COLO829 (cell line): Measurements from ENCODE around the gene ARHGAP31.
"Not testable (repeated sequence)": the region's sequence is repeated elsewhere in the genome, so short reads cannot be mapped to it uniquely, and the experiment has no call there.

ENCODE experiments used
- DNase-seq: peaks from one replicate; pipeline ENCODE4 v3.0.0; 2012; ENCODE audit warnings: low spot score

The ARHGAP31 gene, protein sequence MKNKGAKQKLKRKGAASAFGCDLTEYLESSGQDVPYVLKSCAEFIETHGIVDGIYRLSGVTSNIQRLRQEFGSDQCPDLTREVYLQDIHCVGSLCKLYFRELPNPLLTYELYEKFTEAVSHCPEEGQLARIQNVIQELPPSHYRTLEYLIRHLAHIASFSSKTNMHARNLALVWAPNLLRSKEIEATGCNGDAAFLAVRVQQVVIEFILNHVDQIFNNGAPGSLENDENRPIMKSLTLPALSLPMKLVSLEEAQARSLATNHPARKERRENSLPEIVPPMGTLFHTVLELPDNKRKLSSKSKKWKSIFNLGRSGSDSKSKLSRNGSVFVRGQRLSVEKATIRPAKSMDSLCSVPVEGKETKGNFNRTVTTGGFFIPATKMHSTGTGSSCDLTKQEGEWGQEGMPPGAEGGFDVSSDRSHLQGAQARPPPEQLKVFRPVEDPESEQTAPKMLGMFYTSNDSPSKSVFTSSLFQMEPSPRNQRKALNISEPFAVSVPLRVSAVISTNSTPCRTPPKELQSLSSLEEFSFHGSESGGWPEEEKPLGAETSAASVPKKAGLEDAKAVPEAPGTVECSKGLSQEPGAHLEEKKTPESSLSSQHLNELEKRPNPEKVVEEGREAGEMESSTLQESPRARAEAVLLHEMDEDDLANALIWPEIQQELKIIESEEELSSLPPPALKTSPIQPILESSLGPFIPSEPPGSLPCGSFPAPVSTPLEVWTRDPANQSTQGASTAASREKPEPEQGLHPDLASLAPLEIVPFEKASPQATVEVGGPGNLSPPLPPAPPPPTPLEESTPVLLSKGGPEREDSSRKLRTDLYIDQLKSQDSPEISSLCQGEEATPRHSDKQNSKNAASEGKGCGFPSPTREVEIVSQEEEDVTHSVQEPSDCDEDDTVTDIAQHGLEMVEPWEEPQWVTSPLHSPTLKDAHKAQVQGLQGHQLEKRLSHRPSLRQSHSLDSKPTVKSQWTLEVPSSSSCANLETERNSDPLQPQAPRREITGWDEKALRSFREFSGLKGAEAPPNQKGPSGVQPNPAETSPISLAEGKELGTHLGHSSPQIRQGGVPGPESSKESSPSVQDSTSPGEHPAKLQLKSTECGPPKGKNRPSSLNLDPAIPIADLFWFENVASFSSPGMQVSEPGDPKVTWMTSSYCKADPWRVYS (N-terminal part only)

DNA sequence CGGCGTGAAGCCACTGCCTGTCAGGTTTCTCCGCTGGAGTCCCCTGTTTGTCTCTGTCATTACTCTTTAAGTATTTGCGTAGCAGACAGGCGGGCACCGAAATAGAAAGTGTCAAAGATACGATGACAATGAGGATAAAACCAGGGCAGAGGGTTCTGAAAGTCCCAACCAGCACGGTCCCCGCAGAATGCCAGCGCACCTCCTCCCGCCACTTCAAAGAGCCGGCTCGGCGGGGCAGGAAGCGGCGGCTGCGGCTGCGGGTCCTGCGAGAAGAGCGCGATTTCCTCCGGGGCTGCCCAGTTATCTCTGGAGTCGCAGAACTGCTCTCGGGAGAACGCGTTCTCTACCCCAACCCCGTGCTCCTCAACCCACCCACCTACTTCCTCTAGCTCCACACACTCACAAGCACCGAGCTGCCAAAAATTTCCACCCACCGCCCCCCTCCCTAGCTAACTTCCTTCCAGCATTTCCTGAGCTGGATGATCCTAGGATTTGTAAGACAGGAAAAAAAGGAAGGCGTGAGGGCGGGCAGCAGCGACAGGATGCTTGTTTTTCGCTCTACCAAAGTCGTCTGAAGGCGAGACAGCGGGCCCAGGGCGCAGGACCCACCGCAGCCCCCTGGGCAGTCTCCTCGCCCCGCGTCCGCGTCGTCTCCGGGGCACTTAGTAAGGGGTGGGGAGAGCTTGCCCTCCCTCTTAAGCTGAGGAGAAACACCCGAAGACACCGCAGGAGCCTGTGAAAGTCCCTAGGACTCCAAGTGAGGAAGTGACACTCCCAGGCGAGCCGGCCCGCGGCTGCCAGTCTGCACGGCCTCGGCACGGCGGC, at the start of gene ARHGAP31:
ARHGAP31 (plus strand) TSS at position 513 of the 825 bp plus-strand sequence. CDS start 522 bp downstream, outside the sequence.
- peak; percentile 71 for DNase-seq

DNA sequence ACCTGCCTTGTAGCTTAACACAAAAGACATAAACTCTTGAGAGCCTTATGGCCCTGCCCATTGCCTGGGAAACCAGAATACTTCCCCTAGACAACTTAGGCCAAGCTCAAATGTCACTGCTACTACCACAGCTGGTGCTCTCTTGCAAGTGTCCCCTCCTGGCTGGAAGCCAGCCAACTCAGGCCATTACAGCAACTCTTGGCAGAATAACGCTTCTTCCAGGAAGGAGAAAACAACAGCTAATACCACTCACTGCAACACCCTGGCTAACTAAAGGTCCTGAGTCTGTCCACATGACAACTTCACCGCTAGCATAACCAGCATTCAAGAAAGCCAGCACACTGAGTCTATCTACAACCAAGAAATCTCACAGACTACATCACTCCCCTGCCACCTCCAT, 48.4 kb upstream of the ARHGAP31 start:
- no peak for DNase-seq

DNA sequence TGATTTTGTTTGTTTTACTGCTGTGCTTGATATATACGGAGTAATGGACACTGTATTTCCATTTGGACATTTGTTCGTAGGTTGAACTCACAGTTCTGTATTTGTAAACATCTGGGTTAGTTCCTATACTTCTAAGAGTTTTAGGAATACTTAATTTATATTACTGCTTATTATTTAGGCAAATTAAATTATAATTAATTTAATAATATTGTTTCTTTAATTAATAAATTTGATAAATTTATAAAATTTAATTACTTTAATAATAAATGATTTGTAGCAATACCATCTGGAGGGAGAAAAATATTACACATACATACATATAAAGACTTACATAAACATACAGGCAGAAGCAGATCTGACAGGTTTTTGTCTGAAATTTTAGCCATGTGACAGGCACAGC, 39.0 kb upstream of the ARHGAP31 start:
- no peak for DNase-seq

DNA sequence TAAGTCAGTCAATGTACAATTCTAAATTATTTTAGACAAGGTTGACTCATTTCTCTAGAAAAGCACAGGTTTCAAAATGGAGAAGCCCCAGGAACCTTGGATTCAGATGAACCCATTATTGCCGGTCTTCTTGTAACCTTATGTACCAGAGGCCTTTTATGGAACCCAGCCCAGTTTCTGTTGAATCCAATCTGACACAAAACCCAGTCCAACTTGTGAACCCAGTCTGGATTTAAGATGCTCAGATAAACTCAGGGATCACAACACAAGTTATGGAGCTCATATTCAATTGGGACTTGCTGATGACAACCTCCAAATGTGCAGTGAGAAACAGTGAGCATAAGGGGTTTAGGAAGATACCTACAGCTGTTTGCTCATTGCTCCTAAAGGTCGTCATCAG, 37.1 kb upstream of the ARHGAP31 start:
- DNase-seq = no peak

GRCh38 chr3:119257654-119258410, 36.4 kb upstream of the ARHGAP31 start:
- DNase-seq = no peak

DNA sequence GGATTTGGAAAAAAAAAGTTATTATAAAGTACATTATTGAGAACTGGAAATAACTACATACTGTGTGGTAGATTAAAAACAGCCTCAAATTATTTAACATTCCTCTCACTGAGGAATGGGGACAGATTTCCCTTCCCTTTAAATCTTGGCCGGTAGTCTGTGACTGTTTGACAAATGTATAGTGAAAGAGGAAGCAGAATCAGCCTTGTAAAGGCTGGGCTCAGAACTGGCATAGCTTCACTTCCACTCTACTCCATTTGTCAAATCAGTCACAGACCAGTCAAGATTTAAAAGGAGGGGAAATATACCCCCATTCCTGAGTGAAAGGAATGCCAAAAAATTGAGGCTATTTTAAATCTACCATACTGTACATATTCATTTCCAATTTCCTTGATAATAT, 35.3 kb upstream of the ARHGAP31 start:
- no peak for DNase-seq

GRCh38 chr3:119259821-119260220, 34.4 kb upstream of the ARHGAP31 start:
- DNase-seq = no peak

DNA sequence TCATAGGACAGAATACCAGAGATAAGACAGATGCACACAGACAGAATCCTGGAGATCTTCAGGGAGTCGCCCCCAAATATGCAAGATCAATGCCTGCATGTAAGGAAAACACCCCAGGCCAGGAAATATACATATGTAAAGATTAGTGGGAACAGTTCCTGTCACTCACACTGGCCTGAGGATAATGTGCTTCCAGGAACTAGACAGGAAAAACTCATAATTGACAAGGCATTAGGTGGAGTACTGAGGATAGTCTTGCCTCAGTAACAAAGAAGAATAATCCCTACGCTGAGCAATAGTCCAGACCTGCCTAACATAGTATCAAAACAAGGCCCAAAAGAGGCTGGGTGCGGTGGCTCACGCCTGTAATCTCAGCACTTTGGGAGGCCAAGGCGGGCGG, 33.1 kb upstream of the ARHGAP31 start:
- no peak for DNase-seq

DNA sequence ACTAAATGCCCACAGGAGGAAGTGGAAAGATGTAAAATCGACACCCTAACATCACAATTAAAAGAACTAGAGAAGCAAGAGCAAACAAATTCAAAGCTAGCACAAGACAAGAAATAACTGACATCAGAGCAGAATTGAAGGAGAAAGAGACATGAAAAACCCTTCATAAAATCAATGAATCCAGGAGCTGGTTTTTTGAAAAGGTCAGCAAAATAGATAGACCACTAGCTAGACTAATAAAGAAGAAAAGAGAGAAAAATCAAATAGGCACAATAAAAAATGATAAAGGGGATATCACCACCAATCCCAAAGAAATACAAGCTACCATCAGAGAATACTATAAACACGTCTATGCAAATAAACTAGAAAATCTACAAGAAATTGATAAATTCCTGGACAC, 24.0 kb upstream of the ARHGAP31 start:
- DNase-seq = not testable (repeated sequence)

GRCh38 chr3:119276680-119277079, 17.5 kb upstream of the ARHGAP31 start:
- DNase-seq = no peak

DNA sequence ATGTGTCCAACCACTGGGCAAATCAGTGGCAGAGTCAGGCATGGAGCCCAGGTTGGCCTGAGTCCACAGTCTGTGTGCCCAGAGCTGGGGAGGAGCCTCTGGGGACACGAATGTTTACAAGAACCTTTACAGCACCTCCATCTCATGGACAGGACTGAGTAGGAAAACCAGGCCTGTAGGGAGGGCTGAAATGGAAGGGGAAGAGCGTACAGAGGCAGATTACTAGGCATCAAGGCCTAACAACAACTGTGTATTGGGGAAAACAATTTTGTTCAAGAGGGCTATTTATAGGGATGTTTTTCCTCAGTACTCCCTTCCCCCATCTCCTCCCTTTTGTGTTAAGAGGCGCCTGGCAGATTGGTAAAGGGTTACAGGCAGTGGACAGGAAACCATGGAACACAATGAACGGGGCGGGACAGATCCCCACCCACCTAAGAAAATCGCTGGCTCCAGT, 15.1 kb upstream of the ARHGAP31 start:
- no peak for DNase-seq

DNA sequence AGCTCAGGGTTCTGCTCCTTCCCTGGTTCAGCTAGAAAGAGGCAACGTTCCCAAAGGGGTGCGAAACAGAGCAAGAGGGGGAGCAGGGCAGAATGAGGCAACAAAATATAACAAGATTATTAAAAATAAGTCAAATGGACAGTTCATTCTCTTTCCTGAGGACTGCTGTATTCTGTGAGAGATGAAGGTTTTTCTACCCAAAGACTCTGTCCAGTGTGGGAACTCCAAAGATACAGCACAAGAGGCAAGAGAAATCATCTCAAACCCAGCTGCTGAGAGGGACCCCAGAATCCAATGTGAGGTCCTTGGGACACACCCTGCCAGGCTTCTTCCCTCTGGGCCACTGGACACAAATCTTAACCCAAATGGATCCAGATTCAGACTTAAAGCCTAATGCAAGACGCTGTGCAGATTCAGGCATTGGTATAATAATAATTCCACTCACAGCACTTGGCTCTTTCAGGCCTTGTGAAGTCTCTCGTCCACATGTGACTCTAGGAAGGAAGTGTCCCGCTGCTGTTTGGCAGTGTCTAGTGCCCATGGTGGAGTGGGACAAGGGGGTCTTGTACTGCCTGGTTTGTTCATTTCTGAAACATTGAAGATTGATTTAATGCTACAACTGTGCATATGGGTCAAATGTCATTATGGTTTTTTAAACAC, 14.5 kb upstream of the ARHGAP31 start:
- DNase-seq = no peak

DNA sequence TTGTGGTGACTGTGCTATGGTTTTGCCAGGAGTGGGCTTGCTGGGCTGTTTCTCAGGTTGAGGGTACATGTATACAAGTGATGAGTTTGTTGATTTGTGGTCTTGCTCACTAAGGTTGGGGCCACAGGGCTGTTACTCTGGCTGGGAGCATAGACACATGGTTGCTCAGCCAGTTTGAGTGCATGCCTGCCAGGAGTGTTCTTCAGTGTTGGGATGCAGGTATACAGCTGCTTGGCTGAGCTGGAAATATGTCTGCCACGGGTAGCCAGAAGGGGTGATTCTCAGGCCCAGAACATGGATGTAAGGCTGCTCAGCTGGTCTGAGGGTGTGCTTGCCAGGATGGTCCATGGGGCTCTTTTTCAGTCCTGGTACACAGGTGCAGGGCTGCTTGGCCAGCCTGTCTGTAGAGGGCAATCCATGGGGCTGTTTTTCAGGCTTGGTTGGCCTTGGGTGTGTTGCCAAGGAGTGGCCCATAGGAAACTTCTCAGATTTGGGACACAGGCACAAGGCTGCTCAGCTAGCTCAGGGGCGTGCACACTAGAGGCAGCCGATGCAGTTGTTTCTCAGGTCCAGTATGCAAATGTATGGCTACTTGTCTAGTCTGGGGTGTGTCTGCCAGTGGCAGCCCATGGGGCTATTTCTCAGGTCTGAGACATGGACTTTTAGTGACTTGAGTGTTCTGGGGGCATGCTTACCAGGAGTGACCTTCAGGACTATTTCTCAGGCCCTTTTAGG, 5.3 kb upstream of the ARHGAP31 start:
- no peak for DNase-seq

DNA sequence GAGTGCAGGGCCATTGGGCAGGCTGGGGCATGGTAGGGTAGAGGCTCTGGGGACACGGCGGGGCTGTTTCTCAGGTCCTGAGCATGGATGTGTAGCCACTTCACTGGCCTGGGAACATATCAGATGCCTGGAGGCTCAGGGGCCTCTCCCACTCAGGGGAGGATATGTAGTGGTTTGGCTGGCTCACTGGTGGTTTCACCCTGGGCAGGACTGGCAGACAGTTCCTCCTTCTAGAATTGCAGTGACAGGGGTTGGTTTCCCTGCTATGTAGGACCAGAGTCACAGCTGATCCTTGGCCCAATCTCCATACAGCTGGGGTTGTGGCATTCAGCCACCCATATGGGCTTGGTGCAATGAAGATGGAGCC, 4.8 kb upstream of the ARHGAP31 start:
- no peak for DNase-seq

GRCh38 chr3:119290613-119291012, 3.6 kb upstream of the ARHGAP31 start:
- no peak for DNase-seq

GRCh38 chr3:119291062-119291700, 3.0 kb upstream of the ARHGAP31 start:
- no peak for DNase-seq

- DNase-seq = no peak
Observed at GRCh38 chr3:119292666-119293065, 1.5 kb upstream of the ARHGAP31 start.

- no peak for DNase-seq
Observed at GRCh38 chr3:119293105-119293870, 895 bp upstream of the ARHGAP31 start.
